Natural killer cell (primary cell): ENCODE results near the gene FREY1. TPM values are rescaled to one million over a fixed set of nuclear protein-coding genes. Genes with fewer than 3 reads are reported as not detected.

Source experiments
- ATAC-seq, 3 donors: fragments of 150-1000 bp in 2 of 3; fragments of 200-7000 bp in 1 of 3; cut with Tn5 transposase; 1 replicate in 1 of 3; 2 replicates in 2 of 3; pipeline ENCODE4 v1.10.0; 2021; ENCODE audit warnings: mild to moderate bottlenecking in 2 of 3, moderate library complexity in 2 of 3
- DNase-seq, 2 donors: peaks; one replicate each; pipeline versions ENCODE4 v3.0.0 to v3.0.0-alpha.2; 2013 to 2021; ENCODE audit warnings: mixed read lengths in 1 of 2
- H3K27ac ChIP-seq: one replicate; pipeline ENCODE4 v1.5.1; 2013; ENCODE audit warnings: mild to moderate bottlenecking, low read length
- H3K27me3 ChIP-seq: one replicate; pipeline ENCODE4 v1.6.1; 2013; ENCODE audit warnings: low read length; ENCODE audit not compliant: control insufficient read depth, insufficient read depth
- H3K36me3 ChIP-seq: one replicate; pipeline ENCODE4 v1.6.1; 2013; ENCODE audit warnings: low read length; ENCODE audit not compliant: control insufficient read depth, insufficient read depth
- H3K4me1 ChIP-seq: one replicate; pipeline ENCODE4 v1.6.1; 2013; ENCODE audit warnings: low read length; ENCODE audit not compliant: control insufficient read depth, insufficient read depth
- H3K4me3 ChIP-seq: one replicate; pipeline ENCODE4 v1.5.1; 2013; ENCODE audit warnings: low read length
- H3K9me3 ChIP-seq: one replicate; pipeline ENCODE4 v1.6.1; 2013; ENCODE audit warnings: low read length; ENCODE audit not compliant: control insufficient read depth, insufficient read depth
- H3K27ac Mint-ChIP-seq, 2 donors: one replicate each; pipeline ENCODE4 v1.8.0; 2022; ENCODE audit warnings: mild to moderate bottlenecking in 2 of 2, mixed read lengths in 2 of 2, moderate library complexity in 1 of 2
- H3K27me3 Mint-ChIP-seq, 2 donors: one replicate each; pipeline ENCODE4 v1.8.0; 2022; ENCODE audit warnings: low read depth in 2 of 2, mixed read lengths in 2 of 2
- H3K36me3 Mint-ChIP-seq: one replicate; pipeline ENCODE4 v1.8.0; 2022; ENCODE audit warnings: mixed read lengths
- H3K4me1 Mint-ChIP-seq, 2 donors: one replicate each; pipeline ENCODE4 v1.8.0; 2022; ENCODE audit warnings: mixed read lengths in 2 of 2
- H3K4me3 Mint-ChIP-seq: one replicate; pipeline ENCODE4 v1.8.0; 2022; ENCODE audit warnings: mild to moderate bottlenecking, moderate library complexity, mixed read lengths
- H3K9me3 Mint-ChIP-seq, 2 donors: one replicate each; pipeline ENCODE4 v1.8.0; 2022; ENCODE audit warnings: mixed read lengths in 2 of 2
- WGBS: methylation state at CpG from one replicate; pipeline ENCODE4 v1.1.7; 2013; ENCODE audit warnings: missing lambda C conversion rate; ENCODE audit not compliant: insufficient coverage; 5-methylcytosine and 5-hydroxymethylcytosine counted together
- intact Hi-C: fragments of 100-400 bp; cut with micrococcal nuclease; formaldehyde crosslinking; loops from one replicate; pipeline ENCODE4 v1.14.2; 2022
- total RNA-seq, 4 donors: library from RNA; stranded (reverse); fragments of 120-200 nt in 1 of 4; gene quantifications; one replicate each; pipeline versions ENCODE4 v1.2.3 to v1.2.4, GENCODE V29; 2013 to 2022
- TF ChIP-seq, protein P1 (sequence below): fragments of 200-600 bp; IDR thresholded peaks from one replicate; pipeline ENCODE4 v1.8.0; 2022; ENCODE audit warnings: antibody characterized with exemption

FREY1 gene
- total RNA-seq, 3 donors from 2014 or later (not counting 1 experiment from before 2014, with no cell fraction given) = 3.7 to 6.8 (median 3.9) TPM

DNA sequence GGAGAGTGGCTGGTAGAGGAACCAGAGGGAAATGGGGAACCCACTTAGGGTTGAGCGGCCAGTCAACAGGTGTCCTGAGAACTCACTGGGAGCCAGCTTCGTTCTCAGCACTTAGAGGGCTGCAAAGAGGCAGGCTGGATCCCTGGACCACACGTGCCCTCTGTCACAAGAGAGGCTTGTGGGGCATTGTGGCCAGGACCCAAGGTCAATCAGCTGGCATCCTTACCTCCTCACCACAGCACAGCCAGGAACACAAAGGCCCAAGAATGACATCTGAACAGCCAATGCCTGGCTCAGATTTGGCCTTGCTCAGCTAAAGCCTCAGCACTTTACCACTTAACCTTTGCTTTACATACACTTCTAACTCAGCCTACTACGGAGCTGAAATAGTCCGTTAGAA, 14.2 kb downstream of the FREY1 start:
- Mint-ChIP-seq H3K9me3 (no peaks in the 10 kb centered on the region), H3K4me3 (no peak overlapping the region), H3K36me3 (no peaks in the 10 kb centered on the region), H3K27ac (no peak overlapping the region), H3K4me1 (no peaks in the 10 kb centered on the region), H3K27me3 (peaks cover 0 to 29% of the 10 kb centered on the region in 2 donors)
- TF ChIP-seq, protein P1, sequence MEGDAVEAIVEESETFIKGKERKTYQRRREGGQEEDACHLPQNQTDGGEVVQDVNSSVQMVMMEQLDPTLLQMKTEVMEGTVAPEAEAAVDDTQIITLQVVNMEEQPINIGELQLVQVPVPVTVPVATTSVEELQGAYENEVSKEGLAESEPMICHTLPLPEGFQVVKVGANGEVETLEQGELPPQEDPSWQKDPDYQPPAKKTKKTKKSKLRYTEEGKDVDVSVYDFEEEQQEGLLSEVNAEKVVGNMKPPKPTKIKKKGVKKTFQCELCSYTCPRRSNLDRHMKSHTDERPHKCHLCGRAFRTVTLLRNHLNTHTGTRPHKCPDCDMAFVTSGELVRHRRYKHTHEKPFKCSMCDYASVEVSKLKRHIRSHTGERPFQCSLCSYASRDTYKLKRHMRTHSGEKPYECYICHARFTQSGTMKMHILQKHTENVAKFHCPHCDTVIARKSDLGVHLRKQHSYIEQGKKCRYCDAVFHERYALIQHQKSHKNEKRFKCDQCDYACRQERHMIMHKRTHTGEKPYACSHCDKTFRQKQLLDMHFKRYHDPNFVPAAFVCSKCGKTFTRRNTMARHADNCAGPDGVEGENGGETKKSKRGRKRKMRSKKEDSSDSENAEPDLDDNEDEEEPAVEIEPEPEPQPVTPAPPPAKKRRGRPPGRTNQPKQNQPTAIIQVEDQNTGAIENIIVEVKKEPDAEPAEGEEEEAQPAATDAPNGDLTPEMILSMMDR = no peak
- H3K4me3 ChIP-seq = no peak overlapping the region
- ATAC-seq (no peak), DNase-seq (no peak)
- peaks cover 9% of the 10 kb centered on the region for H3K27me3 ChIP-seq
- H3K36me3 ChIP-seq = no peaks in the 10 kb centered on the region
- intact Hi-C loops = no loop called here
- H3K4me1 ChIP-seq = no peaks in the 10 kb centered on the region
- H3K27ac ChIP-seq = no peak overlapping the region
- H3K9me3 ChIP-seq = no peaks in the 10 kb centered on the region
- 84% methylated on average over 5 of the region's 5 CpGs for WGBS

DNA sequence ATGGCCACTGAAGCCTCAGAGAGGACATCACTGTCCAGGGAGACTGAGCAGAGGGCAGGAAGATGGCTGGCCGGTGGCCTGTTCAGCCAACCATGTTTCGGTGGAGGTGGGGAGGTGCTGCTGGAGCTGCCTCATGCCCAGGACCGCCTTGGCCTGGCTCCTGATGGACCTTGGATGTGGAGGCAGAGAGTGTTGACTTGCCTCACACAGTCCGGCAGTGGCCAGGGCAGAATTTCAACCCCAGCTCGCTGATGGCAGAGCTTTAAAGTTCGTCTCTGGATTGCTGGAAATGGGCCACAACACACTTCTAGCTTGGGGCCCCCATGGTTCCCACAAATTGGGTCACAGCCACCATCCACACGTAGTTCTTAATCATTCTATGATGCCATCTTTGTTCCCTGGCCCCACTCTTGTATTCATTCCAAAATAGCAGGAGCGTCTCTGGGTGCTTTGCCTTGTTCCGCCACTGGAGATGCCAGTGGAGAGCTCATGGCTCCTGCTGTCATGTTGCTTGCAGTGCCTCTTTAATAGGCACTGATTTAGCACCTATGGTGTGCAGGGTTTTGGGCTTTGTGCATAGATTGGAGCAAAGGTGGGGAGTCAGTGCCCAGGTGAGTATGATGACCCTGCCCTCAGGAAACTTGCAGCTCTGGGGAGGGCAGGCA, 16.1 kb downstream of the FREY1 start:
- TF ChIP-seq, protein P1 = no peak
- no peaks in the 10 kb centered on the region for H3K4me1 Mint-ChIP-seq
- intact Hi-C loops = no loop called here
- Histone ChIP-seq H3K27ac (no peak overlapping the region), H3K36me3 (no peaks in the 10 kb centered on the region), H3K27me3 (peaks cover 8% of the 10 kb centered on the region), H3K4me3 (no peak overlapping the region), H3K4me1 (peaks cover 2% of the 10 kb centered on the region), H3K9me3 (no peaks in the 10 kb centered on the region)
- peaks cover 0 to 25% of the 10 kb centered on the region in 2 donors for H3K27me3 Mint-ChIP-seq
- no peaks in the 10 kb centered on the region for H3K36me3 Mint-ChIP-seq
- DNase-seq (no peak), ATAC-seq (no peak)
- H3K27ac Mint-ChIP-seq = no peak overlapping the region
- 90% methylated on average over 9 of the region's 9 CpGs for WGBS
- H3K9me3 Mint-ChIP-seq = no peaks in the 10 kb centered on the region
- H3K4me3 Mint-ChIP-seq = no peak overlapping the region

DNA sequence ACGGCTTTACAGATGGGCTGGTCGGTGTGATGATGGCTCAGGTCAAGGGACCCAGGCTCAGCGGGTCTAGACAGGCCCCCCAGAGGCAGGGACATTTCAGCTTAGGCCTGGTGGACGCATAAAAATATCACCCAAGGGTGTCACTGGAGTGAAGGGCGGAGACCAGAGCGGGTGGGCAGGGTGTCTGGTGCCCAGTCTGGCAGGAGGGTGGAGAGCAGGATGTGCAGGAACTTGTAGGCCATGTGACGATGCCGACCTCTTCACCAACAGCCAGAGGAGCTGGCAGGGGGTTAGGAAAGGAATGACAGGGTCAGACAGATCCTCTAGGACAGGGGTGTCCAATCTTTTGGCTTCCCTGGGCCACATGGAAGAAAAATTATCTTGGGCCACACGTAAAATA, 17.1 kb downstream of the FREY1 start:
- DNase-seq (no peak), ATAC-seq (no peak)
- WGBS = 92% methylated on average over 9 of the region's 9 CpGs
- intact Hi-C loops = no loop called here
- Histone ChIP-seq H3K4me1 (peaks cover 9% of the 10 kb centered on the region), H3K27me3 (peaks cover 5% of the 10 kb centered on the region), H3K36me3 (no peaks in the 10 kb centered on the region), H3K9me3 (no peaks in the 10 kb centered on the region), H3K27ac (no peak overlapping the region), H3K4me3 (no peak overlapping the region)
- H3K9me3 Mint-ChIP-seq = no peaks in the 10 kb centered on the region
- no peaks in the 10 kb centered on the region for H3K36me3 Mint-ChIP-seq
- TF ChIP-seq, protein P1 = no peak
- peaks cover 5% of the 10 kb centered on the region in 2 donors for H3K4me1 Mint-ChIP-seq
- H3K4me3 Mint-ChIP-seq = no peak overlapping the region
- H3K27ac Mint-ChIP-seq = no peak overlapping the region
- peaks cover 0 to 20% of the 10 kb centered on the region in 2 donors for H3K27me3 Mint-ChIP-seq

DNA sequence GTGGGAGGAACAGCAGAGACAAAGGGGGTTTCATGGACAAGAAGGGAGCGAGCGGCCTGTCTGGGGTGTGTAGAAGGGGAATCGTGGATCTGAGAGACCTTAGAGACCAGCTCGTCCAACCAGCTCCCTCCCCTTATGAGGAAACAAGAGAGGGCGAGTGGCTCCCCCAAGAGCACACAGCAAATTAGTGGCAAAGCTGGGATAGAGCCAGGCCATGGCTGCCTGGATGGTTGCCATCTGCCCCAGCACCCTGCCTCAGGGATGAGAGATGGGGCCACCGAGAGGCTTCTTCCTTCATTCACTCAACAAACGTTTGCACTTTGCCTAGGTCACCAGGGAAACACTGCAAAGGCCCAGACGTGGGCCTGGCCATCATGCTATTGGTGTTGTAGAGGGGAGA, 17.5 kb downstream of the FREY1 start:
- H3K27me3 ChIP-seq = peaks cover 5% of the 10 kb centered on the region
- no peaks in the 10 kb centered on the region for H3K9me3 ChIP-seq
- TF ChIP-seq, protein P1 = no peak
- intact Hi-C loops = no loop called here
- peaks cover 0 to 17% of the 10 kb centered on the region in 2 donors for H3K27me3 Mint-ChIP-seq
- ATAC-seq = no peak
- H3K36me3 ChIP-seq = no peaks in the 10 kb centered on the region
- no peaks in the 10 kb centered on the region for H3K36me3 Mint-ChIP-seq
- DNase-seq = no peak
- H3K4me1 Mint-ChIP-seq = peaks cover 9% of the 10 kb centered on the region in 2 donors
- H3K4me3 ChIP-seq = no peak overlapping the region
- no peak overlapping the region for H3K4me3 Mint-ChIP-seq
- H3K27ac Mint-ChIP-seq = no peak overlapping the region
- H3K27ac ChIP-seq = no peak overlapping the region
- peaks cover 12% of the 10 kb centered on the region for H3K4me1 ChIP-seq
- WGBS = 95% methylated on average over 8 of the region's 8 CpGs
- no peaks in the 10 kb centered on the region for H3K9me3 Mint-ChIP-seq
